GM12892 (cell line): ENCODE data around the gene FBXO41.

ENCODE experiments used
- POLR2A ChIP-seq: IDR thresholded peaks from 2 replicates; pipeline ENCODE4 v1.6.1; 2011; ENCODE audit warnings: low read depth, low read length, control low read depth
- POLR2AphosphoS5 ChIP-seq: IDR thresholded peaks from 2 replicates; pipeline ENCODE4 v1.6.1; 2011; ENCODE audit warnings: low read depth, low read length, control low read depth
- TAF1 ChIP-seq: IDR thresholded peaks from 2 replicates; pipeline ENCODE4 v1.6.1; 2011; ENCODE audit warnings: low read depth, mild to moderate bottlenecking, control low read depth, low read length, borderline replicate concordance

DNA sequence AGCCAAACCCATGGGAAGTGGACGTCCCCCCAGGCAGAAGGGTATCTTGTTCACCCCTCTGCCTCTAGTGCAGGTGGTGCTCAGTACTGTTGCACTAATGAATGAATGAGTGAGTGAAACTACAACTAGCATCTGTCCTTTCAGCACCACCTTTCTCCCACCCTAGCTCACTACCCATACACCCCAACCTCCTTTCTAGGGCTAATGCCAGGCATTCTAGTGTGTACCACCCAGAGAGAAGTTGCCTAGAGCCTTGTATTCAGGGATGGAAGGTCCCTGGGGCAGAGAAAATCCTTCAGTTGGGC lies 27.7 kb downstream of the FBXO41 start:
- no peak for TF ChIP-seq POLR2A
- no peak for TF ChIP-seq POLR2AphosphoS5
- no peak for TF ChIP-seq TAF1
